IPS-15b (cell line): ENCODE results near the gene GCGR.

Experiments used
- H3K27me3 ChIP-seq: one replicate; pipeline ENCODE4 v1.6.1; 2013; ENCODE audit warnings: low read length; ENCODE audit not compliant: control insufficient read depth, insufficient read depth
- H3K36me3 ChIP-seq: one replicate; pipeline ENCODE4 v1.6.1; 2013; ENCODE audit warnings: low read length; ENCODE audit not compliant: control insufficient read depth, insufficient read depth
- H3K4me1 ChIP-seq: one replicate; pipeline ENCODE4 v1.6.1; 2013; ENCODE audit warnings: mild to moderate bottlenecking, low read length; ENCODE audit not compliant: control insufficient read depth, insufficient read depth
- H3K4me3 ChIP-seq: one replicate; pipeline ENCODE4 v1.5.1; 2013; ENCODE audit warnings: low read depth, low read length
- H3K9ac ChIP-seq: one replicate; pipeline ENCODE4 v1.6.1; 2013; ENCODE audit warnings: low read depth, mild to moderate bottlenecking, low read length
- H3K9me3 ChIP-seq: one replicate; pipeline ENCODE4 v1.6.1; 2013; ENCODE audit warnings: mild to moderate bottlenecking, low read length; ENCODE audit not compliant: control insufficient read depth, insufficient read depth

Gene GCGR

GRCh38 chr17:81845361-81845760 lies 41.4 kb downstream of the GCGR start:
- no peaks in the 10 kb centered on the region for H3K27me3 ChIP-seq
- no peaks in the 10 kb centered on the region for H3K4me1 ChIP-seq
- H3K9me3 ChIP-seq = no peaks in the 10 kb centered on the region
- H3K36me3 ChIP-seq = peaks cover 50% of the 10 kb centered on the region
- H3K9ac ChIP-seq = no peak overlapping the region
- H3K4me3 ChIP-seq = no peak overlapping the region

DNA sequence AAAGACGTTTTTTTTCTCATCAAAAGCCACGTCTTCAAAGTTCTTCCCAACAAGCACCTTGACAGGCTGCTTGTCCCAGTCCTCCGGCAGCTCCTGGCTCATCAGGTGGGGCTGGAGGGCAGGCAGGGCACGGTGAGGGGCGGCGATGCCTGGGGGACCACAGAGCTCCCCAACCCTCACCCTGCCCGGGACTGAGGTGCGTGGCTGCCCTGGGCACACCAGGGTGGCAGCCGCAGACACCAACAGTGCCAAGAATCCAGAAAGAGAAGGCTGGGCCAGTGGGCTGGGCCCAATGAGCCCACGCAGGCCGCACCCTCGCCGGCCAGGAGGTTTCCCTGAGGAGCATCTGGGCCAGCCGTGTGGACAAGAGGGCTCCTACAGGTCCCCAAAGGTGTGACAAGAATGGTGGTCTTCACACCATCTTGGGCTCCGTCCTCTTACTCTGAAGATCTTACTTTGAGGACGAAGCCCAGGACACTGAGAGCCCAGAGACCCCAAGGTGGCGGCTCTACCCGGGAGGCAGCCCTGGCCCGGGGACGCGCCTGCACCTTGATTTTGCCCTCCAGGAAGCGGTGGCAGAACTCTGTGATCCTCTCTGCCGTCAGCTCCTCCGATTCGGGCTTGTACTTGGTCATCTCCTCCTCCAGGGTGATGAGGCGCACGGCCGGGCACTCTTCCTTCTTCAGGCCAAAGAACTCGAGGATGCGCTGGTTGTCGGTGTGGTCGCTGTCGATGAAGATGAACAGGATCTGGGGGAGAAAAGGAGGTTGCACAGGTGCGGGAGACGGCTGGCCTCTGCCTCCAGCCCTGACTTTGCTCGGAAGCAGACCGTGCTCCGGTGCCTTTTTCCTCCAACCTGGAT lies 42.2 kb downstream of the GCGR start:
- H3K36me3 ChIP-seq = peaks cover 50% of the 10 kb centered on the region
- no peaks in the 10 kb centered on the region for H3K9me3 ChIP-seq
- no peaks in the 10 kb centered on the region for H3K27me3 ChIP-seq
- H3K4me3 ChIP-seq = no peak overlapping the region
- H3K9ac ChIP-seq = no peak overlapping the region
- H3K4me1 ChIP-seq = no peaks in the 10 kb centered on the region

- Histone ChIP-seq H3K4me3 (no peak overlapping the region), H3K36me3 (peaks cover 59% of the 10 kb centered on the region), H3K9me3 (no peaks in the 10 kb centered on the region), H3K9ac (no peak overlapping the region), H3K27me3 (no peaks in the 10 kb centered on the region), H3K4me1 (no peaks in the 10 kb centered on the region)
Observed at GRCh38 chr17:81846743-81847689, 43.1 kb downstream of the GCGR start.

GRCh38 chr17:81849457-81849856 lies 45.5 kb downstream of the GCGR start:
- Histone ChIP-seq H3K9ac (no peak overlapping the region), H3K4me3 (no peak overlapping the region), H3K9me3 (no peaks in the 10 kb centered on the region), H3K36me3 (peaks cover 60% of the 10 kb centered on the region), H3K4me1 (no peaks in the 10 kb centered on the region), H3K27me3 (no peaks in the 10 kb centered on the region)

- H3K27me3 ChIP-seq = no peaks in the 10 kb centered on the region
- no peak overlapping the region for H3K9ac ChIP-seq
- H3K4me3 ChIP-seq = no peak overlapping the region
- peaks cover 56% of the 10 kb centered on the region for H3K36me3 ChIP-seq
- H3K9me3 ChIP-seq = no peaks in the 10 kb centered on the region
- no peaks in the 10 kb centered on the region for H3K4me1 ChIP-seq
Observed at GRCh38 chr17:81851423-81851822, 47.5 kb downstream of the GCGR start.

- H3K4me1 ChIP-seq = no peaks in the 10 kb centered on the region
- no peak overlapping the region for H3K4me3 ChIP-seq
- no peaks in the 10 kb centered on the region for H3K9me3 ChIP-seq
- H3K9ac ChIP-seq = no peak overlapping the region
- H3K27me3 ChIP-seq = no peaks in the 10 kb centered on the region
- H3K36me3 ChIP-seq = peaks cover 48% of the 10 kb centered on the region
Observed at GRCh38 chr17:81852237-81852636, 48.3 kb downstream of the GCGR start.

GRCh38 chr17:81854974-81855774 lies 51.2 kb downstream of the GCGR start:
- Histone ChIP-seq H3K4me3 (no peak overlapping the region), H3K9me3 (no peaks in the 10 kb centered on the region), H3K27me3 (no peaks in the 10 kb centered on the region), H3K9ac (no peak overlapping the region), H3K36me3 (peaks cover 62% of the 10 kb centered on the region), H3K4me1 (peaks cover 5% of the 10 kb centered on the region)

DNA sequence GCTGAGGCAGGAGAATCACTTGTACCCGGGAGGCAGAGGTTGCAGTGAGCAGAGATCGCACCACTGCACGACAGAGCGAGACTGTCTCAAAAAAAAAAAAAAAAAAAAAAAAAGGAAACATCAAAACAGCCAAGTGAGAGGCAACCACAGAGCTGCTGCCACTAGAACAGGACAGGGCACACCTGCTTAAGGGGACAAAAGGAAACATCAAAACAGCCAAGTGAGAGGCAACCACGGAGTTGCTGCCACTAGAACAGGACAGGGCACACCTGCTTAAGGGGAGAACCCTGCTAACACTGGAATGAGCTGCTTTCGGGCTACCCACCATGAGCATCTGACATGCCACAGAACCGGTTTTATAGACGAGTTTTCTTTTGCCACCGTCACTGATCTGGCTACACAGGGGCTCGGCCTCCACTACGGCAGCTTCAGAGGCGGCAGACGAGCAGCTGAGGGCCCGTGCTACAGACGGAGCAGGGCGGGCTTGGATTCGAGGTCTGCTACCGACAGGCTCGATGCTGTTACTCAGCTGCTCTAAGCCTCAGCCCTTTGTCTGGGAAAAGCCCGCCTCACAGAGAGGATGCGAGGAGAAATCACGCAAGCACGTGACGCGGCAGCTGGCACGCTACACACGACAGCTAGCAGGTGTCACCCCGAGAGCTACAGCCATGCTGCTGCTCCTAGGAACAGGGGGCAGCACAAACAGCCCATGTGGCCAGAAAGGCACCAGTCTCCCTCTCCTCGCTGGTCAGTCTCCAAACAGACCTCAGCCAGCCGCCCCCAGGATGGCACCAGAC lies 54.4 kb downstream of the GCGR start:
- H3K36me3 ChIP-seq = peaks cover 49% of the 10 kb centered on the region
- no peak overlapping the region for H3K9ac ChIP-seq
- no peaks in the 10 kb centered on the region for H3K27me3 ChIP-seq
- no peaks in the 10 kb centered on the region for H3K9me3 ChIP-seq
- H3K4me1 ChIP-seq = peaks cover 5% of the 10 kb centered on the region
- H3K4me3 ChIP-seq = peak overlapping the region; percentile 61

GRCh38 chr17:81858967-81859905 lies 55.3 kb downstream of the GCGR start:
- Histone ChIP-seq H3K4me3 (peak overlapping the region; percentile 61), H3K36me3 (peaks cover 44% of the 10 kb centered on the region), H3K9me3 (no peaks in the 10 kb centered on the region), H3K4me1 (peaks cover 5% of the 10 kb centered on the region), H3K27me3 (no peaks in the 10 kb centered on the region), H3K9ac (peak overlapping the region; percentile 87)
